ENCODE data around the gene CMIP.
"Not testable (repeated sequence)": the region's sequence is repeated elsewhere in the genome, so short reads cannot be mapped to it uniquely, and the experiment has no call there.

The CMIP gene

GRCh38 chr16:81444448-81445121 lies at the start of gene CMIP:
Gene CMIP, plus strand, starts transcription at chr16:81444808.
- DNase-seq, result peak; percentile 40

DNA sequence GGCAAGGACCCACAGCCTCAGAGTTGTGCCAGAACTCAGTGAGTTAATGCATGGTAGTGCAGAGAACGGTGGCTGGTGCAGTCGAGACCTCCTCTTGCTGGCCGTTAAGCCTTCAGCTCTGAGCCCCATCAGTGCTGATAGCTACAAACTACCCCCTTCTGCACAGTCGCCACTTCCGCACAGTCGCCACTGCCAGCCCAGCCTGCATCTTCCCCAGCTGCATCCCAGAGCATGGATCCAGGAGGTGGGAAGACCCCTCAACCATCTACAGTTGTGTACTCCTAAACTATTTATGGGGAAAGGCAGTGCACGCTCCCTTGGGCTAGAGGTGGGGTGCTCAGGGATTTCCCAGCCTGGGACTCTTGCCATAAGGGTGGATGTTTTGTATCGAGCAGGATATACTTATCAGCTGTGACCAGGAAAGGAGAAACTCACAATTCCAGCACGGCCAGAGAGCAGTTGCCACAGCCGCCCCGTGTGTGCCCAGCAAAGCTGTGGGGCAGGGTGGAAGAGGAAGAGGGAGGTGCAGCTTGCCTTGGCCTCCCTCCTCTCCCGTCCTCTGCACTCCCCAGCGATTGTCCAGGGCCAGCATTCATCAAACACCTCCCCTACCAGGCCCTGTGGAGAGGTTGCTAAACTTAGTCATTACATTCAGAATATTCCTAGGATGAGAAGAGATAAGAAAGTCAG lies 49.5 kb upstream of the CMIP start:
- DNase-seq, result no peak

DNA sequence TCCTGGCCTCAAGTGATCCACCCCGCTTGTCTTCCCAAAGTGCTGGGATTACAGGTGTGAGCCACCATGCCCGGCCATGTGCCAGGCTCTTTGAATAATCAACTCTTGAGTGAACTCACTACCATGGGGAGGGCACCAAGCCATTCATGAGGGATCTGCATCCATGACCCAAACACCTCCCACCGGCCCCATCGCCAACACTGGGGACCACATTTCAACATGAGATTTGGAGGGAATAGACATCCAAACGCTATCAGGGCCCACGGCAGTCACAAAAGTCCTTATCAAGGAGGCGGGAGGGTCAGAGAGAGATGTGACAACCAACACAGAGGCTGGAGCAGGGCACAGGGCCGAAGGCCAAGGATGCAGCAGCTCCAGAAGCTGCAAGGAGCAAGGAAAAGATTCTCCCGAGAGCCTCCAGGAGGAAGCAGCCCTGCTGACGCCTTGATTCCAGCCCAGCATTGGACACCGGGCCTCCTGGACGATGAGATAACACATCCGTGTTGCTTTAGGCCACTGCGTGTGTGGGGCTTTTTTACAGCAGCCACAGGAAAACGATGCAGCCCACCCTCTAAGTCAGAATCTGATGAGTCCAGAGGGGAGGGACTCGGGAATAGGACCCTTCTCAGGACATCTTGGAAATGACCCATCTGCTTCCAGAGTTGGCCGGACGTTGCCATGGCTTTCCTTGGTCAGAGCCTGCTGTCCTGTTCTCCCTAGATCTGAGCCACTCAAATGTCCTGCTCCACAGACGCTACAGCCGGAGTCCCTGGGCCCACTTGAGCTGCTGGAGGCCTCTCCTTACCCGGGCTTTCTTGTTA lies 47.3 kb upstream of the CMIP start:
- no peak for DNase-seq

GRCh38 chr16:81397879-81398520 lies 46.6 kb upstream of the CMIP start:
- no peak for DNase-seq

- no peak for DNase-seq
Observed at GRCh38 chr16:81399909-81400308, 44.7 kb upstream of the CMIP start.

GRCh38 chr16:81401035-81401950 lies 43.3 kb upstream of the CMIP start:
- no peak for DNase-seq

- DNase-seq, result no peak
Observed at GRCh38 chr16:81403208-81403600, 41.4 kb upstream of the CMIP start.

- peak; percentile 51 for DNase-seq
Observed at GRCh38 chr16:81403601-81404391, 40.8 kb upstream of the CMIP start.

DNA sequence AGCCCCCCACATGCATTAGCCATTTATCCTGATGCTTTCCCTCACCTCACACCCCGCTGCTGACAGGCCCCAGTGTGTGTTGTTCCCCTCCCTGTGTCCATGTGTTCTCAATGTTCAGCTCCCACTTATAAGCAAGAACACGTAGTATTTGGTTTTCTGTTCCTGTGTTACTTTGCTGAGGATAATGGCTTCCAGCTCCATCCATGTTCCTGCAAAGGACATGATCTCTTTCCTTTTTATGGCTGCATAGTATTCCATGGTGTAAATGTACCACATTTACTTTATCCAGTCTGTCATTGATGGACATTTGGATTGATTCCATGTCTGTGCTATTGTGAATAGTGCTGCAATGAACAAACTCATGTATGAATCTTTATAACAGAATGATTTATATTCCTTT lies 39.6 kb upstream of the CMIP start:
- not testable (repeated sequence) for DNase-seq

GRCh38 chr16:81405702-81406113 lies 38.9 kb upstream of the CMIP start:
- DNase-seq, result no peak

DNA sequence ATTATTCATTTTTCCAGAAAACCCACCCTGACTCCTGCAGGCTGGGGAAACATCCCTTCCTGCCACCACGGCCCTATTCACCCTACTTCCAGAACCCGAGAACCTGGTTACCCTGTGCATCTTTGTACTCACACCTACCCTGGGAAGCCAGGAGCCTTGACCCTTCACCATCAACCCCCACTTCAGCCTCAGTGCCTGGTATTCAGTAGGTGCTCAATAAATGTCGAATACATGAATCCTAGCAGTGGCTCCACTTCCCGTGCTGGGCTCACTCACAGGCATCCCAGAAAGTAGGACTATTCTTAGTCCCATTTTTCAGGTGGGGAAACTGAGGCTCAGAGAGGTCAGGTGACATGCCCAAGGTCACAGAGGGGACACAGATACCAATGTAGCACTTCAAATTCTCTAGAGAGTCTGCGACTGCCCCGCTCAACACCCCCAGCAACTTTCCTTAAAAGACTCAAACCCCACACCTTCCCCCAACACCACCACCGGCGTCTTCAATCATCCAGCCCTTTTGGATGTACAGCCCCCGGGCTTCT lies 36.1 kb upstream of the CMIP start:
- DNase-seq, result no peak

- no peak for DNase-seq
Observed at GRCh38 chr16:81409016-81409556, 35.5 kb upstream of the CMIP start.

- DNase-seq, result no peak
Observed at GRCh38 chr16:81410643-81411293, 33.8 kb upstream of the CMIP start.

GRCh38 chr16:81413245-81413990 lies 31.2 kb upstream of the CMIP start:
- no peak for DNase-seq

- no peak for DNase-seq
Observed at GRCh38 chr16:81415751-81416150, 28.9 kb upstream of the CMIP start.

DNA sequence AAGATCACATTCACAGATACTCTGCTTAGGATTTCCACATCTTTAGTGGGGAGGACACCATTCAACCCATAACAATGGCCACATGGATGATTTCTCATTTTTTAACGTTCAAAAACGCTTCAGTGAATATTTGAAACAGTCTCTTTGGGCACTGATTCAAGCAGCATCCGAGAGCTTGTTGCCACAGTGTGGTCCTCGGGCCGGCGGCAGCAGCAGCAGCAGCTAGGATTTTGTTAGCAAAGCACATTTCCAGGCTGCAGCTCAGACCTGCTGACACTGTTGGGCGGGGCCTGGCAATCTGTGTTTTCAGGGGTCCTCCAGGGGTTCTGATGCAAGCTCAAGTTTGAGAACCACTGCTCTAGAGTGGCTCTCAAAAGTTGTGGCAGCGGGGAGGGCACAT lies 27.9 kb upstream of the CMIP start:
- no peak for DNase-seq

- no peak for DNase-seq
Observed at GRCh38 chr16:81417210-81417609, 27.4 kb upstream of the CMIP start.

GRCh38 chr16:81419806-81420205 lies 24.8 kb upstream of the CMIP start:
- no peak for DNase-seq

- DNase-seq, result no peak
Observed at GRCh38 chr16:81421126-81421525, 23.5 kb upstream of the CMIP start.
